MM.1S (cell line): ENCODE measurements around the gene SYCP1.

Experiments used
- DNase-seq: peaks from one replicate; pipeline ENCODE4 v3.0.0-alpha.2; 2015
- H2AFZ ChIP-seq: fragments of 300-600 bp; sonication (generic); 2 replicates; pipeline ENCODE4 v1.6.0; 2016; ENCODE audit warnings: antibody characterized with exemption, low read length
- H3F3A ChIP-seq: fragments of 300-600 bp; sonication (generic); 2 replicates; pipeline ENCODE4 v1.6.1; 2016; ENCODE audit warnings: mild to moderate bottlenecking, antibody characterized with exemption, low read length, moderate library complexity, mixed read lengths; ENCODE audit not compliant: insufficient read depth
- H3K27ac ChIP-seq: fragments of 300-600 bp; sonication (generic); 2 replicates; pipeline ENCODE4 v1.5.1; 2016; ENCODE audit warnings: mild to moderate bottlenecking, low read length
- H3K27me3 ChIP-seq: fragments of 300-600 bp; sonication (generic); replicated peaks from 2 replicates; pipeline ENCODE4 v1.6.0; 2016; ENCODE audit warnings: low read length; ENCODE audit not compliant: insufficient read depth
- H3K36me3 ChIP-seq: fragments of 300-600 bp; sonication (generic); replicated peaks from 2 replicates; pipeline ENCODE4 v1.6.1; 2016; ENCODE audit warnings: mild to moderate bottlenecking, low read length, mixed read lengths; ENCODE audit not compliant: insufficient read depth
- H3K4me1 ChIP-seq: fragments of 300-600 bp; sonication (generic); 2 replicates; pipeline ENCODE4 v1.6.1; 2016; ENCODE audit warnings: low read length, mixed read lengths
- H3K4me2 ChIP-seq: fragments of 300-600 bp; sonication (generic); 2 replicates; pipeline ENCODE4 v1.6.0; 2016; ENCODE audit warnings: low read depth, low read length
- H3K4me3 ChIP-seq: fragments of 300-600 bp; sonication (generic); 2 replicates; pipeline ENCODE4 v1.5.1; 2016; ENCODE audit warnings: low read length, mixed read lengths
- H3K79me2 ChIP-seq: fragments of 300-600 bp; sonication (generic); 2 replicates; pipeline ENCODE4 v1.6.1; 2016; ENCODE audit warnings: mixed run types, low read length, mixed read lengths
- H3K9ac ChIP-seq: fragments of 300-600 bp; sonication (generic); 2 replicates; pipeline ENCODE4 v1.6.1; 2016; ENCODE audit warnings: low read length, mixed read lengths
- H3K9me2 ChIP-seq: fragments of 300-600 bp; sonication (generic); replicated peaks from 2 replicates; pipeline ENCODE4 v1.6.1; 2016; ENCODE audit warnings: mild to moderate bottlenecking, low read length, mixed read lengths; ENCODE audit not compliant: insufficient read depth
- H3K9me3 ChIP-seq: fragments of 300-600 bp; sonication (generic); replicated peaks from 2 replicates; pipeline ENCODE4 v1.6.1; 2016; ENCODE audit warnings: mild to moderate bottlenecking, low read length, mixed read lengths; ENCODE audit not compliant: insufficient read depth
- H4K20me1 ChIP-seq: fragments of 300-600 bp; sonication (generic); 2 replicates; pipeline ENCODE4 v1.6.1; 2016; ENCODE audit warnings: mild to moderate bottlenecking, low read length, moderate library complexity, mixed read lengths; ENCODE audit not compliant: insufficient read depth
- EZH2 ChIP-seq: fragments of 300-600 bp; sonication (generic); optimal IDR thresholded peaks from 2 replicates; pipeline ENCODE3; 2017; ENCODE audit warnings: low read depth, mild to moderate bottlenecking, antibody characterized with exemption, low read length, mixed read lengths
- EZH2phosphoT487 ChIP-seq: fragments of 300-600 bp; sonication (generic); IDR thresholded peaks from 2 replicates; pipeline ENCODE4 v1.6.1; 2018; ENCODE audit warnings: antibody characterized with exemption, low read length
- TF ChIP-seq, protein P1 (sequence below): fragments of 300-600 bp; sonication (generic); IDR thresholded peaks from 2 replicates; pipeline ENCODE4 v1.5.1; 2016; ENCODE audit warnings: antibody characterized with exemption, low read length, mixed read lengths

The SYCP1 gene

DNA sequence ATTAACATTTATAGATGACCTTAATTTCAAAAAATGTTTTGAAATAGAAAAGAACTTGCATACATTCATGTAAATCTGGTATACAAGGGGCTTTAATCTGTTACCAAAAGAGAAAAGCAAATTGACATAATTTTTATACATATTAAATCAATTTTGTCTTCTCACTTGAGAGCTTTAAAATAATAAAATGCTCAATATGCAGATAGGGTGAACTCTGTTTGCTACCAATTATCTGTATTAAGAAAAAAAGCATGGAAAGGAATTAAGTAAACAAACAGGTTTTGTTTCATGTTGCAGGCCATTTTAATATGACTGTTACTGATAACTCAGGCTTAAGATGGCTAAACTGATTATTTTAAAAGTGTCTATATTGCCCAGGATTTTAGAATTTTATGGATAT lies 168.9 kb downstream of the SYCP1 start:
- Histone ChIP-seq H3K27ac (no peak overlapping the region), H2AFZ (no peak overlapping the region), H4K20me1 (no peaks in the 10 kb centered on the region), H3K79me2 (no peaks in the 10 kb centered on the region), H3K4me3 (no peak overlapping the region), H3K4me2 (no peak overlapping the region), H3F3A (no peaks in the 10 kb centered on the region), H3K9ac (no peak overlapping the region), H3K4me1 (no peaks in the 10 kb centered on the region), H3K36me3 (no peaks in the 10 kb centered on the region), H3K27me3 (no peaks in the 10 kb centered on the region), H3K9me3 (no peaks in the 10 kb centered on the region), H3K9me2 (no peaks in the 10 kb centered on the region)
- no peak for DNase-seq
- TF ChIP-seq EZH2 (no peak), EZH2phosphoT487 (no peak)
- TF ChIP-seq, protein P1, sequence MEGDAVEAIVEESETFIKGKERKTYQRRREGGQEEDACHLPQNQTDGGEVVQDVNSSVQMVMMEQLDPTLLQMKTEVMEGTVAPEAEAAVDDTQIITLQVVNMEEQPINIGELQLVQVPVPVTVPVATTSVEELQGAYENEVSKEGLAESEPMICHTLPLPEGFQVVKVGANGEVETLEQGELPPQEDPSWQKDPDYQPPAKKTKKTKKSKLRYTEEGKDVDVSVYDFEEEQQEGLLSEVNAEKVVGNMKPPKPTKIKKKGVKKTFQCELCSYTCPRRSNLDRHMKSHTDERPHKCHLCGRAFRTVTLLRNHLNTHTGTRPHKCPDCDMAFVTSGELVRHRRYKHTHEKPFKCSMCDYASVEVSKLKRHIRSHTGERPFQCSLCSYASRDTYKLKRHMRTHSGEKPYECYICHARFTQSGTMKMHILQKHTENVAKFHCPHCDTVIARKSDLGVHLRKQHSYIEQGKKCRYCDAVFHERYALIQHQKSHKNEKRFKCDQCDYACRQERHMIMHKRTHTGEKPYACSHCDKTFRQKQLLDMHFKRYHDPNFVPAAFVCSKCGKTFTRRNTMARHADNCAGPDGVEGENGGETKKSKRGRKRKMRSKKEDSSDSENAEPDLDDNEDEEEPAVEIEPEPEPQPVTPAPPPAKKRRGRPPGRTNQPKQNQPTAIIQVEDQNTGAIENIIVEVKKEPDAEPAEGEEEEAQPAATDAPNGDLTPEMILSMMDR = no peak

DNA sequence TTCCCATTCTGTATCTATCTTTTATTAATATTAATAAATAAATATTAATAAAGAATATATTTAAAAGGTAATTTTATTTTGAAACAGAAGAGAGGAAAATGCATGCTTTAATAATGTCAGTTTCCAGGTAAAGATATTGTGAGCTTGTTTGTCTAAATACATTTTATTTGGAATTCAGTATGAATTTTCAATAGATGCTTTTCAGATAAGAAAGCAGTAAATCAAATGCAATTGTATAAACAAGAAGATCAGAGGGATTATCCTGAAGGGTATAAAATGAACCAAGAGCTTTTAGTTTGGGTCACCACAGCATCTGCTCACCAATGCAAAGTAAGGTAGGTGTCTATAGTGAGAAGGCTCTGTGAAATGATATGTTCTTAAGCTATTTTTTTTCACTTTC lies 174.9 kb downstream of the SYCP1 start, which contains the start of gene TSHB:
TSHB (plus strand) TSS at position 301 of the 400 bp plus-strand sequence. CDS start 3,537 bp downstream, outside the sequence.
- no peaks in the 10 kb centered on the region for H3F3A ChIP-seq
- no peak within 1 kb of the TSS for H3K4me3 ChIP-seq
- H3K27me3 ChIP-seq = no peaks in the 10 kb centered on the region
- no peaks in the 10 kb centered on the region for H4K20me1 ChIP-seq
- no peak within 1 kb of the TSS for H3K4me2 ChIP-seq
- DNase-seq = no peak
- no peaks in the 10 kb centered on the region for H3K9me3 ChIP-seq
- H3K27ac ChIP-seq = no peak within 1 kb of the TSS
- no peaks in the 10 kb centered on the region for H3K79me2 ChIP-seq
- no peaks in the 10 kb centered on the region for H3K9me2 ChIP-seq
- H3K9ac ChIP-seq = no peak within 1 kb of the TSS
- no peak for TF ChIP-seq EZH2phosphoT487
- no peak for TF ChIP-seq EZH2
- TF ChIP-seq, protein P1 = no peak
- H3K36me3 ChIP-seq = no peaks in the 10 kb centered on the region
- no peak within 1 kb of the TSS for H2AFZ ChIP-seq
- H3K4me1 ChIP-seq = no peaks in the 10 kb centered on the region

DNA sequence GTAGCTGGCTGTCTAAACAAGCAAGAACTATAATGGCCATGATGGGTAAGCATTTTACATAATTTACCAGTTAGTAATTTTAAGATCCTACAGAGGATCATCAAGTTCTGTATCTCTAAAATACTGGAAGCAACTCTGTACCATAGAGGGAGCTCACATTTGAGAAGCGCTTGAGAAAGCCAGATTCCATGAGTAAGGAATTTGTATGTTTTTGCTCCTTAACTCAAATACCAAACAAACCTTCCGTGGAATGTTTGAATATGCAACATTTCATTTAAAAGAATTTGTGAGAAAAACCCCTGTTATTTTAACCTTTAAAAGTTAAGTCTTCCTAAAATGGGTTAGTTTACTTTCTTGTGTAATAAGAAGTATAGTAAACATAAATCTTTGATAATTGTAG lies 176.9 kb downstream of the SYCP1 start:
- no peak overlapping the region for H3K4me3 ChIP-seq

More for the DNA sequence above, 176.9 kb downstream of the SYCP1 start:
- Histone ChIP-seq H3K79me2 (no peaks in the 10 kb centered on the region), H2AFZ (no peak overlapping the region), H3K9me3 (no peaks in the 10 kb centered on the region), H3K9me2 (no peaks in the 10 kb centered on the region), H3K27me3 (no peaks in the 10 kb centered on the region), H3K27ac (no peak overlapping the region), H3K9ac (no peak overlapping the region), H3K4me2 (no peak overlapping the region), H3F3A (no peaks in the 10 kb centered on the region), H3K4me1 (no peaks in the 10 kb centered on the region), H4K20me1 (no peaks in the 10 kb centered on the region), H3K36me3 (no peaks in the 10 kb centered on the region)
- TF ChIP-seq EZH2phosphoT487 = no peak
- TF ChIP-seq, protein P1 = no peak
- TF ChIP-seq EZH2 = no peak
- DNase-seq = no peak
